Endothelial cell of umbilical vein (primary cell): ENCODE data around the gene APOBEC3F.

Experiments used
- EZH2 ChIP-seq: IDR thresholded peaks from 2 replicates; pipeline ENCODE4 v1.6.1; 2012; ENCODE audit warnings: borderline replicate concordance, low read depth, mild to moderate bottlenecking, moderate library complexity, low read length, inconsistent platforms; ENCODE audit not compliant: severe bottlenecking
- POLR2A ChIP-seq: IDR thresholded peaks from 2 replicates; pipeline ENCODE4 v1.6.1; 2012; ENCODE audit warnings: low read depth, mild to moderate bottlenecking, control low read depth, low read length
- POLR2AphosphoS5 ChIP-seq: IDR thresholded peaks from 2 replicates; pipeline ENCODE4 v1.6.1; 2012; ENCODE audit warnings: low read depth, mild to moderate bottlenecking, control low read depth, low read length, moderate library complexity; ENCODE audit not compliant: insufficient read depth

- no peak for TF ChIP-seq POLR2A
- TF ChIP-seq EZH2, result no peak
- TF ChIP-seq POLR2AphosphoS5, result no peak
These were observed 1.2 kb downstream of the APOBEC3F start for GRCh38 chr22:39041908-39042307.
